ENCODE data around the gene ARL6IP4.
A peak's percentile ranks its signal among the peaks of the same experiment; 100 is the strongest.

ARL6IP4 gene

GRCh38 chr12:122979001-122979907, 1.2 kb upstream of the ARL6IP4 start:
- DNase-seq: peak; percentile 14
- Histone ChIP-seq H3K36me3 (peaks cover 16% of the 10 kb centered on the region), H3K4me1 (peaks cover 8% of the 10 kb centered on the region; the same call in 1 of the 2 replicates), H3K27me3 (no peaks in the 10 kb centered on the region), H3K9me3 (no peaks in the 10 kb centered on the region), H3K4me3 (ENCODE audit: low read depth, low read length) (peak overlapping the region; percentile 88)
- TF ChIP-seq, protein P1, sequence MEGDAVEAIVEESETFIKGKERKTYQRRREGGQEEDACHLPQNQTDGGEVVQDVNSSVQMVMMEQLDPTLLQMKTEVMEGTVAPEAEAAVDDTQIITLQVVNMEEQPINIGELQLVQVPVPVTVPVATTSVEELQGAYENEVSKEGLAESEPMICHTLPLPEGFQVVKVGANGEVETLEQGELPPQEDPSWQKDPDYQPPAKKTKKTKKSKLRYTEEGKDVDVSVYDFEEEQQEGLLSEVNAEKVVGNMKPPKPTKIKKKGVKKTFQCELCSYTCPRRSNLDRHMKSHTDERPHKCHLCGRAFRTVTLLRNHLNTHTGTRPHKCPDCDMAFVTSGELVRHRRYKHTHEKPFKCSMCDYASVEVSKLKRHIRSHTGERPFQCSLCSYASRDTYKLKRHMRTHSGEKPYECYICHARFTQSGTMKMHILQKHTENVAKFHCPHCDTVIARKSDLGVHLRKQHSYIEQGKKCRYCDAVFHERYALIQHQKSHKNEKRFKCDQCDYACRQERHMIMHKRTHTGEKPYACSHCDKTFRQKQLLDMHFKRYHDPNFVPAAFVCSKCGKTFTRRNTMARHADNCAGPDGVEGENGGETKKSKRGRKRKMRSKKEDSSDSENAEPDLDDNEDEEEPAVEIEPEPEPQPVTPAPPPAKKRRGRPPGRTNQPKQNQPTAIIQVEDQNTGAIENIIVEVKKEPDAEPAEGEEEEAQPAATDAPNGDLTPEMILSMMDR (IDR thresholded peaks at IDR 0.05; ENCODE audit: low read depth, low read length): no peak

DNA sequence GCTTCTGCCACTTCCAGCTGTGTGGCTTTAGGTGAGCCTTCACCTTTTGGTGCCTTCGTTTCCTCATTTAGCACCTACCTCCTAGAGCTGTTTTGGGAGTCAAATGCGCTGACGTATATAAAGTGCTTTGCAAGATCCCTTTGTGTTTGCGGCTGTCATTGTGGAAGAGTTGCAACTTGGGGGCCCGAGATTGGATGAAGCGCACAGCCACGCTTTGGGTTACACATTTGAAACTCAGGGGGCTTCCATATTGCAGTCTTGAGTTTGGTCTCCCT, 636 bp upstream of the ARL6IP4 start:
- Histone ChIP-seq H3K4me3 (ENCODE audit: low read depth, low read length) (peak overlapping the region; percentile 88), H3K9me3 (no peaks in the 10 kb centered on the region), H3K27me3 (no peaks in the 10 kb centered on the region), H3K4me1 (peaks cover 8% of the 10 kb centered on the region), H3K36me3 (peaks cover 16% of the 10 kb centered on the region)
- DNase-seq: no peak
- TF ChIP-seq, protein P1 (IDR thresholded peaks at IDR 0.05; ENCODE audit: low read depth, low read length): no peak

- Histone ChIP-seq H3K36me3 (peaks cover 16% of the 10 kb centered on the region), H3K4me3 (ENCODE audit: low read depth, low read length) (peak overlapping the region; percentile 88), H3K4me1 (peaks cover 8% of the 10 kb centered on the region), H3K9me3 (no peaks in the 10 kb centered on the region), H3K27me3 (no peaks in the 10 kb centered on the region)
- TF ChIP-seq, protein P1 (IDR thresholded peaks at IDR 0.05; ENCODE audit: low read depth, low read length): no peak
- DNase-seq: no peak
Observed at GRCh38 chr12:122981036-122981471, 573 bp downstream of the ARL6IP4 start.

GRCh38 chr12:122981587-122982476, 1.4 kb downstream of the ARL6IP4 start:
- DNase-seq: peak; percentile 8
- peaks cover 8% of the 10 kb centered on the region for H3K4me1 ChIP-seq
- H3K4me3 ChIP-seq (ENCODE audit: low read depth, low read length): peak overlapping the region; percentile 88
- no peaks in the 10 kb centered on the region for H3K9me3 ChIP-seq
- peaks cover 16% of the 10 kb centered on the region for H3K36me3 ChIP-seq
- TF ChIP-seq, protein P1 (IDR thresholded peaks at IDR 0.05; ENCODE audit: low read depth, low read length): no peak
- H3K27me3 ChIP-seq: no peaks in the 10 kb centered on the region

GRCh38 chr12:122982477-122982815, 2.0 kb downstream of the ARL6IP4 start:
- no peaks in the 10 kb centered on the region for H3K27me3 ChIP-seq
- peaks cover 16% of the 10 kb centered on the region for H3K36me3 ChIP-seq
- peaks cover 8% of the 10 kb centered on the region for H3K4me1 ChIP-seq
- H3K9me3 ChIP-seq: no peaks in the 10 kb centered on the region
- DNase-seq: peak; percentile 7
- H3K4me3 ChIP-seq (ENCODE audit: low read depth, low read length): no peak overlapping the region
- TF ChIP-seq, protein P1 (IDR thresholded peaks at IDR 0.05; ENCODE audit: low read depth, low read length): no peak

Data from BE2C (cell line).